Astrocyte (in vitro differentiated cells and primary cell): ENCODE data around the gene VGLL4. TPM values are rescaled to one million over a fixed set of nuclear protein-coding genes. Genes with fewer than 3 reads are reported as not detected.

Source experiments
- DNase-seq: peaks from one replicate; pipeline ENCODE4 v3.0.0-alpha.2; 2010; ENCODE audit warnings: low read depth
- FAIRE-seq: peaks from 2 replicates; lab custom pipeline; 2011; peaks lifted over from hg19 to GRCh38; lab: Jason Lieb, UNC
- H2AFZ ChIP-seq: 2 replicates; pipeline ENCODE4 v1.6.0; 2012; ENCODE audit warnings: low read depth, low read length, inconsistent platforms
- H3K27ac ChIP-seq: 2 replicates; pipeline ENCODE4 v1.5.1; 2011; ENCODE audit warnings: low read depth, low read length, inconsistent platforms
- H3K27me3 ChIP-seq: 2 replicates; pipeline ENCODE4 v1.6.0; 2011; ENCODE audit warnings: low read length, inconsistent platforms; ENCODE audit not compliant: insufficient read depth
- H3K36me3 ChIP-seq: 2 replicates; pipeline ENCODE4 v1.5.1; 2011; ENCODE audit warnings: low read length, inconsistent platforms; ENCODE audit not compliant: insufficient read depth
- H3K4me1 ChIP-seq: 2 replicates; pipeline ENCODE4 v1.5.1; 2011; ENCODE audit warnings: low read length, inconsistent platforms; ENCODE audit not compliant: insufficient read depth
- H3K4me2 ChIP-seq: 2 replicates; pipeline ENCODE4 v1.6.0; 2012; ENCODE audit warnings: low read length, inconsistent platforms
- H3K4me3 ChIP-seq: 2 replicates; pipeline ENCODE4 v1.5.1; 2011; ENCODE audit warnings: low read depth, mild to moderate bottlenecking, low read length, inconsistent platforms; ENCODE audit not compliant: insufficient read depth
- H3K79me2 ChIP-seq: 2 replicates; pipeline ENCODE4 v1.6.0; 2012; ENCODE audit warnings: mild to moderate bottlenecking, low read length, inconsistent platforms; ENCODE audit not compliant: insufficient read depth
- H3K9ac ChIP-seq: 2 replicates; pipeline ENCODE4 v1.6.0; 2012; ENCODE audit warnings: mild to moderate bottlenecking, low read length, inconsistent platforms
- H3K9me3 ChIP-seq: 2 replicates; pipeline ENCODE4 v1.5.1; 2012; ENCODE audit warnings: low read depth, mild to moderate bottlenecking, low read length, inconsistent platforms; ENCODE audit not compliant: insufficient read depth
- H4K20me1 ChIP-seq: 2 replicates; pipeline ENCODE4 v1.6.0; 2012; ENCODE audit warnings: low read length, inconsistent platforms; ENCODE audit not compliant: insufficient read depth
- H3K27ac Mint-ChIP-seq: one replicate; pipeline ENCODE4 v1.8.0; 2021; ENCODE audit warnings: mild to moderate bottlenecking, mixed read lengths; ENCODE audit not compliant: unreplicated experiment
- H3K27me3 Mint-ChIP-seq: one replicate; pipeline ENCODE4 v1.8.0; 2021; ENCODE audit warnings: low read depth, mixed read lengths; ENCODE audit not compliant: unreplicated experiment
- H3K36me3 Mint-ChIP-seq: one replicate; pipeline ENCODE4 v1.8.0; 2021; ENCODE audit warnings: low read depth, mixed read lengths; ENCODE audit not compliant: unreplicated experiment
- H3K4me1 Mint-ChIP-seq: one replicate; pipeline ENCODE4 v1.8.0; 2021; ENCODE audit warnings: low read depth, mixed read lengths; ENCODE audit not compliant: unreplicated experiment
- H3K4me3 Mint-ChIP-seq: one replicate; pipeline ENCODE4 v1.8.0; 2021; ENCODE audit warnings: mild to moderate bottlenecking, moderate library complexity, mixed read lengths; ENCODE audit not compliant: unreplicated experiment
- H3K9me3 Mint-ChIP-seq: one replicate; pipeline ENCODE4 v1.8.0; 2021; ENCODE audit warnings: mild to moderate bottlenecking, mixed read lengths; ENCODE audit not compliant: unreplicated experiment
- EZH2 ChIP-seq: IDR thresholded peaks from 2 replicates; pipeline ENCODE4 v1.6.1; 2012; ENCODE audit warnings: mild to moderate bottlenecking, low read length, inconsistent platforms; ENCODE audit not compliant: insufficient read depth
- total RNA-seq: library from RNA; stranded (reverse); gene quantifications from 2 replicates; pipeline ENCODE4 v1.2.1, GENCODE V29; 2021
- TF ChIP-seq, protein P1 (sequence below): IDR thresholded peaks from 2 replicates; pipeline ENCODE4 v1.5.1; 2011; ENCODE audit warnings: low read depth, mild to moderate bottlenecking, inconsistent platforms, low read length, moderate library complexity; ENCODE audit not compliant: insufficient read depth

VGLL4 gene
- total RNA-seq, 1 donor from 2014 or later = 70.3 TPM

GRCh38 chr3:11637901-11638458 is 5.7 kb downstream of the VGLL4 start:
- Histone ChIP-seq H3K27ac (peak overlapping the region; percentile 74), H3K79me2 (peaks cover 100% of the 10 kb centered on the region), H3K4me3 (peak overlapping the region; percentile 53), H4K20me1 (peaks cover 85% of the 10 kb centered on the region), H2AFZ (no peak overlapping the region), H3K36me3 (no peaks in the 10 kb centered on the region), H3K4me1 (peaks cover 55% of the 10 kb centered on the region), H3K9me3 (no peaks in the 10 kb centered on the region), H3K27me3 (no peaks in the 10 kb centered on the region), H3K9ac (peak overlapping the region; percentile 98), H3K4me2 (peak overlapping the region; percentile 91)
- DNase-seq = no peak
- H3K36me3 Mint-ChIP-seq = peaks cover 13% of the 10 kb centered on the region
- no peaks in the 10 kb centered on the region for H3K9me3 Mint-ChIP-seq
- H3K4me3 Mint-ChIP-seq = peak overlapping the region; percentile 4
- no peaks in the 10 kb centered on the region for H3K27me3 Mint-ChIP-seq
- peaks cover 63% of the 10 kb centered on the region for H3K4me1 Mint-ChIP-seq
- peak overlapping the region; percentile 80 for H3K27ac Mint-ChIP-seq
- FAIRE-seq = no peak
- TF ChIP-seq, protein P1, sequence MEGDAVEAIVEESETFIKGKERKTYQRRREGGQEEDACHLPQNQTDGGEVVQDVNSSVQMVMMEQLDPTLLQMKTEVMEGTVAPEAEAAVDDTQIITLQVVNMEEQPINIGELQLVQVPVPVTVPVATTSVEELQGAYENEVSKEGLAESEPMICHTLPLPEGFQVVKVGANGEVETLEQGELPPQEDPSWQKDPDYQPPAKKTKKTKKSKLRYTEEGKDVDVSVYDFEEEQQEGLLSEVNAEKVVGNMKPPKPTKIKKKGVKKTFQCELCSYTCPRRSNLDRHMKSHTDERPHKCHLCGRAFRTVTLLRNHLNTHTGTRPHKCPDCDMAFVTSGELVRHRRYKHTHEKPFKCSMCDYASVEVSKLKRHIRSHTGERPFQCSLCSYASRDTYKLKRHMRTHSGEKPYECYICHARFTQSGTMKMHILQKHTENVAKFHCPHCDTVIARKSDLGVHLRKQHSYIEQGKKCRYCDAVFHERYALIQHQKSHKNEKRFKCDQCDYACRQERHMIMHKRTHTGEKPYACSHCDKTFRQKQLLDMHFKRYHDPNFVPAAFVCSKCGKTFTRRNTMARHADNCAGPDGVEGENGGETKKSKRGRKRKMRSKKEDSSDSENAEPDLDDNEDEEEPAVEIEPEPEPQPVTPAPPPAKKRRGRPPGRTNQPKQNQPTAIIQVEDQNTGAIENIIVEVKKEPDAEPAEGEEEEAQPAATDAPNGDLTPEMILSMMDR = no peak
- TF ChIP-seq EZH2 = no peak

DNA sequence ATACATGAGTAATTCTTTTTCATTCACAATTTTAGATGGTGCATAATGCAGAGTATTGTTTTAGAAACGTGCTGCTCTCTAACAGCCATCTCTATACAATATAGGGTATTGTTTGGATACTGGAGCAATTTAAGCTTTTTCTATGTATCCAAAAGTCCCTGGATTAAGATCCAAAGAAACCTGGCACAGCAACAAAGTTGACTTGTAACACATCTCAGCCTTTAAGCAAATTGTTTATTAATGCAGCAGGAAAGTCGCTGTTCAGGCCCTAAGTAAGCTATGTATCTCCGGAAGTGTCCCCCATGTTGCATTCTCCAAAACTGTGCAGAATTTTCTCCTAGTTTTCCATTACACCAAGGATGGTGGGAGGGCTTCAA is 7.3 kb downstream of the VGLL4 start:
- H3K4me3 ChIP-seq = no peak overlapping the region
- peak overlapping the region; percentile 91 for H3K4me2 ChIP-seq
- H3K4me3 Mint-ChIP-seq = no peak overlapping the region
- no peak overlapping the region for H3K27ac Mint-ChIP-seq
- H3K79me2 ChIP-seq = peaks cover 100% of the 10 kb centered on the region
- no peak for FAIRE-seq
- H4K20me1 ChIP-seq = peaks cover 100% of the 10 kb centered on the region
- H3K9ac ChIP-seq = no peak overlapping the region
- no peak overlapping the region for H3K27ac ChIP-seq
- no peaks in the 10 kb centered on the region for H3K9me3 ChIP-seq
- H3K36me3 ChIP-seq = no peaks in the 10 kb centered on the region
- DNase-seq = no peak
- H3K36me3 Mint-ChIP-seq = peaks cover 16% of the 10 kb centered on the region
- H3K27me3 ChIP-seq = no peaks in the 10 kb centered on the region
- H2AFZ ChIP-seq = no peak overlapping the region
- no peaks in the 10 kb centered on the region for H3K27me3 Mint-ChIP-seq
- H3K4me1 ChIP-seq = peaks cover 55% of the 10 kb centered on the region
- H3K4me1 Mint-ChIP-seq = peaks cover 78% of the 10 kb centered on the region
- no peaks in the 10 kb centered on the region for H3K9me3 Mint-ChIP-seq
- no peak for TF ChIP-seq EZH2
- TF ChIP-seq, protein P1 = no peak

- Histone ChIP-seq H3K9ac (no peak overlapping the region), H3K79me2 (peaks cover 100% of the 10 kb centered on the region), H3K27me3 (no peaks in the 10 kb centered on the region), H3K4me2 (peak overlapping the region; percentile 91), H3K4me3 (no peak overlapping the region), H3K4me1 (peaks cover 51% of the 10 kb centered on the region), H2AFZ (no peak overlapping the region), H3K27ac (no peak overlapping the region), H4K20me1 (peaks cover 100% of the 10 kb centered on the region), H3K9me3 (no peaks in the 10 kb centered on the region), H3K36me3 (no peaks in the 10 kb centered on the region)
- no peaks in the 10 kb centered on the region for H3K9me3 Mint-ChIP-seq
- H3K4me3 Mint-ChIP-seq = no peak overlapping the region
- no peak overlapping the region for H3K27ac Mint-ChIP-seq
- H3K36me3 Mint-ChIP-seq = peaks cover 19% of the 10 kb centered on the region
- no peaks in the 10 kb centered on the region for H3K27me3 Mint-ChIP-seq
- FAIRE-seq (no peak), DNase-seq (no peak)
- H3K4me1 Mint-ChIP-seq = peaks cover 82% of the 10 kb centered on the region
- no peak for TF ChIP-seq EZH2
- TF ChIP-seq, protein P1 = no peak
Measured at GRCh38 chr3:11635680-11636393, 7.9 kb downstream of the VGLL4 start.
